Heart right ventricle (tissue), 16 donors: ENCODE measurements around the gene LIPK. TPM values are rescaled to one million over a fixed set of nuclear protein-coding genes. Genes with fewer than 3 reads are reported as not detected.

ENCODE experiments used
- ATAC-seq, 8 donors: fragments of 200-7000 bp; cut with Tn5 transposase; one replicate each; pipeline ENCODE4 v1.9.1; 2020; ENCODE audit warnings: mild to moderate bottlenecking in 8 of 8, moderate library complexity in 8 of 8, moderate number of reproducible peaks in 1 of 8
- DNase-seq, 2 donors: peaks; one replicate each; pipeline ENCODE4 v3.0.0-alpha.2; 2020
- H3K27ac ChIP-seq, 10 donors: fragments of 200-600 bp; sonication (generic) in 2 of 10; one replicate each; pipeline versions ENCODE4 v1.5.0 to v1.8.0; 2020 to 2022; ENCODE audit warnings: mild to moderate bottlenecking in 3 of 10
- H3K27me3 ChIP-seq, 7 donors: fragments of 200-600 bp; one replicate each; pipeline ENCODE4 v1.8.0; 2021 to 2022; ENCODE audit warnings: mild to moderate bottlenecking in 2 of 7
- H3K36me3 ChIP-seq, 9 donors: fragments of 200-600 bp; sonication (generic) in 1 of 9; one replicate each; pipeline versions ENCODE4 v1.5.0 to v1.8.0; 2020 to 2022; ENCODE audit warnings: mild to moderate bottlenecking in 2 of 9
- H3K4me1 ChIP-seq, 9 donors: fragments of 200-600 bp; sonication (generic) in 1 of 9; one replicate each; pipeline versions ENCODE4 v1.5.0 to v1.8.0; 2020 to 2022; ENCODE audit warnings: mild to moderate bottlenecking in 4 of 9
- H3K4me3 ChIP-seq, 10 donors: fragments of 200-600 bp; sonication (generic) in 2 of 10; one replicate each; pipeline versions ENCODE4 v1.5.0 to v1.8.0; 2020 to 2022; ENCODE audit warnings: mild to moderate bottlenecking in 7 of 10, moderate library complexity in 2 of 10
- H3K9me3 ChIP-seq, 11 donors: fragments of 200-600 bp in 10 of 11; sonication (generic) in 2 of 11; one replicate each; pipeline versions ENCODE4 v1.5.0 to v1.8.0; 2013 to 2022; ENCODE audit warnings: mild to moderate bottlenecking in 2 of 11, control low read depth in 1 of 11, moderate library complexity in 1 of 11
- WGBS, 2 donors: extraction: QIAGEN DNeasy Blood & Tissue Kit; methylation state at CpG; one replicate each; pipeline ENCODE4 v1.1.7; 2013; ENCODE audit warnings: inconsistent platforms in 1 of 2; 5-methylcytosine and 5-hydroxymethylcytosine counted together
- intact Hi-C, 10 donors: fragments of 100-400 bp; cut with DNase I; formaldehyde crosslinking; loops; one replicate each; pipeline versions ENCODE4 v1.11.1 to v1.14.2; 2022
- long read RNA-seq, 3 donors: library from polyadenylated mRNA; unstranded; transcript quantifications; one replicate each; pipeline ENCODE4 v2.0.0, GENCODE V29; 2020 to 2021
- polyA plus RNA-seq, 2 donors: library from polyadenylated mRNA; stranded (reverse); fragments of 200-250 nt; gene quantifications; one replicate each; pipeline ENCODE4 v1.2.3, GENCODE V29; 2013
- total RNA-seq, 10 donors: library from RNA; stranded (reverse); fragmentation: NEBNext Ultra II Directional in 3 of 10; extraction: Animal tissue kit (Norgen Biotek cat#: 25700) in 3 of 10; gene quantifications; one replicate each; pipeline versions ENCODE4 v1.2.1 to v1.2.4, GENCODE V29; 2021 to 2023
- TF ChIP-seq, protein P1 (sequence below), 9 donors: fragments of 200-600 bp; sonication (generic) in 2 of 9; IDR thresholded peaks; one replicate each; pipeline versions ENCODE4 v1.5.0 to v1.8.0; 2021 to 2022; ENCODE audit warnings: antibody characterized with exemption in 9 of 9, mild to moderate bottlenecking in 5 of 9, moderate library complexity in 1 of 9
- donor health status: Arrhythmogenic right ventricular cardiomyopathy.
- donor health status: ischemic (EF 13 %, LVEDD 7.1; RV severe dilation, severe dysfunction).
- donor health status: healthy with polysubstance abuse.
- donor health status: DM: no; HTN: yes; CAD: no.
- donor health status: DM: no; HTN: no; CAD: no.
- donor health status: ischemic (EF 25% LVEDD 6.9; RV normal size, moderate dysfunction).
- donor health status: ischemic (EF 25% LVEDD 5.7; RV mildly dilated, moderate dysfunction).
- donor health status: healthy.
- donor health status: DM: yes; HTN: yes; CAD: no.
- donor health status: Ischemic cardiomyopathy.
- donor health status: ischemic (EF 35%, LVEDD 5.7; RV mildly dilated, moderate dysfunction).
- donor health status: nonischemic (EF 11% LVEDD 7.7; RV severe dilation, severe dysfunction).
- donor health status: DM: yes; HTN: yes; CAD: no.
- donor health status: PGD.
- donor health status: ischemic (EF 29% LVEDD 5.4; RV normal size, mild dysfunction).
- donor health status: nonischemic (EF 23%, LVEDD 6.1; RV moderate dilation, normal function).

LIPK gene, protein sequence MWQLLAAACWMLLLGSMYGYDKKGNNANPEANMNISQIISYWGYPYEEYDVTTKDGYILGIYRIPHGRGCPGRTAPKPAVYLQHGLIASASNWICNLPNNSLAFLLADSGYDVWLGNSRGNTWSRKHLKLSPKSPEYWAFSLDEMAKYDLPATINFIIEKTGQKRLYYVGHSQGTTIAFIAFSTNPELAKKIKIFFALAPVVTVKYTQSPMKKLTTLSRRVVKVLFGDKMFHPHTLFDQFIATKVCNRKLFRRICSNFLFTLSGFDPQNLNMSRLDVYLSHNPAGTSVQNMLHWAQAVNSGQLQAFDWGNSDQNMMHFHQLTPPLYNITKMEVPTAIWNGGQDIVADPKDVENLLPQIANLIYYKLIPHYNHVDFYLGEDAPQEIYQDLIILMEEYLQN
- total RNA-seq (not detected), polyA plus RNA-seq (not detected)
- long read RNA-seq, donor 1, result 0 reads
- long read RNA-seq, donor 2, result 0 reads
- long read RNA-seq, donor 3, result 0 reads

DNA sequence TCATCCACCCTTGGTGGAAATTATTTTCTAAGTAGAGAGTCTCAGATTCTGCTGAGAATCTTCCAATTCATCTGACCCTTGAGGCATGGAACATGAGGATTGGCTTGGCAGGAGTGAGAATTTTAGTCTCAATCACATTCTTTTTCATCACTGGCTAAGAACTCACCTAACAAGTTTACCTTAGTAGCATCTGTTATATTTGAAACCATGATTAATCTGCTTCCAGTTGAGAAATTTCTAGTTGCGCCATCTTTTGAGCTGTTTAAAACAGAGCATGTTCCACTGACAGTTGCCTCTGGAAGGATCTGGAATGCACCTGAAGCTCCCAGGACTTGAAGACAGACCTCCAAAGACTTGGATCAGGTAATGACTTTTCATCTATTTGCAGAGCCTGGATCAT lies at the start of gene LIPK:
Gene LIPK (plus strand): TSS at position 292 of the 400 bp plus-strand sequence. CDS start 18,295 bp downstream, outside the sequence.
- no peak for ATAC-seq
- Histone ChIP-seq H3K27ac (no peak within 1 kb of the TSS), H3K9me3 (no peaks in the 10 kb centered on the region), H3K4me3 (no peak within 1 kb of the TSS), H3K36me3 (no peaks in the 10 kb centered on the region), H3K4me1 (peaks cover 0 to 3% (median 0%) of the 10 kb centered on the region in 9 donors), H3K27me3 (no peaks in the 10 kb centered on the region)
- TF ChIP-seq, protein P1, sequence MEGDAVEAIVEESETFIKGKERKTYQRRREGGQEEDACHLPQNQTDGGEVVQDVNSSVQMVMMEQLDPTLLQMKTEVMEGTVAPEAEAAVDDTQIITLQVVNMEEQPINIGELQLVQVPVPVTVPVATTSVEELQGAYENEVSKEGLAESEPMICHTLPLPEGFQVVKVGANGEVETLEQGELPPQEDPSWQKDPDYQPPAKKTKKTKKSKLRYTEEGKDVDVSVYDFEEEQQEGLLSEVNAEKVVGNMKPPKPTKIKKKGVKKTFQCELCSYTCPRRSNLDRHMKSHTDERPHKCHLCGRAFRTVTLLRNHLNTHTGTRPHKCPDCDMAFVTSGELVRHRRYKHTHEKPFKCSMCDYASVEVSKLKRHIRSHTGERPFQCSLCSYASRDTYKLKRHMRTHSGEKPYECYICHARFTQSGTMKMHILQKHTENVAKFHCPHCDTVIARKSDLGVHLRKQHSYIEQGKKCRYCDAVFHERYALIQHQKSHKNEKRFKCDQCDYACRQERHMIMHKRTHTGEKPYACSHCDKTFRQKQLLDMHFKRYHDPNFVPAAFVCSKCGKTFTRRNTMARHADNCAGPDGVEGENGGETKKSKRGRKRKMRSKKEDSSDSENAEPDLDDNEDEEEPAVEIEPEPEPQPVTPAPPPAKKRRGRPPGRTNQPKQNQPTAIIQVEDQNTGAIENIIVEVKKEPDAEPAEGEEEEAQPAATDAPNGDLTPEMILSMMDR (IDR thresholded peaks at IDR 0.05), result no peak
- no peak for DNase-seq
- intact Hi-C loops, result loop anchor here in 1 of 10 donors (10.0 kb wide), 1 partner anchor 99 kb away; the partner anchor contains the start of gene LIPM
- WGBS, 2 donors, result 98 to 99% methylated on average over 1 of the region's 1 CpG

- Histone ChIP-seq H3K27ac (no peak overlapping the region), H3K4me3 (no peak overlapping the region), H3K36me3 (no peaks in the 10 kb centered on the region), H3K27me3 (no peaks in the 10 kb centered on the region), H3K9me3 (no peaks in the 10 kb centered on the region), H3K4me1 (peaks cover 0 to 2% (median 0%) of the 10 kb centered on the region in 9 donors)
- TF ChIP-seq, protein P1 (IDR thresholded peaks at IDR 0.05), result no peak
- intact Hi-C loops, result no loop called here
- DNase-seq (no peak), ATAC-seq (no peak)
- WGBS, 2 donors, result 68 to 88% methylated on average over 1 of the region's 1 CpG
Measured at GRCh38 chr10:88657901-88658300, 48.1 kb upstream of the LIPK start.

GRCh38 chr10:88659725-88660597 lies 46.1 kb upstream of the LIPK start:
- H3K36me3 ChIP-seq, result no peaks in the 10 kb centered on the region
- TF ChIP-seq, protein P1 (IDR thresholded peaks at IDR 0.05), result no peak
- H3K4me3 ChIP-seq, result no peak overlapping the region
- H3K9me3 ChIP-seq, result peaks cover 0 to 3% (median 0%) of the 10 kb centered on the region in 11 donors
- peaks cover 0 to 2% (median 0%) of the 10 kb centered on the region in 9 donors for H3K4me1 ChIP-seq
- H3K27ac ChIP-seq, result no peak overlapping the region
- DNase-seq, result no peak
- 56 to 59% methylated on average over 3 of the region's 3 CpGs for WGBS, 2 donors
- H3K27me3 ChIP-seq, result no peaks in the 10 kb centered on the region
- intact Hi-C loops, result no loop called here
- no peak for ATAC-seq

DNA sequence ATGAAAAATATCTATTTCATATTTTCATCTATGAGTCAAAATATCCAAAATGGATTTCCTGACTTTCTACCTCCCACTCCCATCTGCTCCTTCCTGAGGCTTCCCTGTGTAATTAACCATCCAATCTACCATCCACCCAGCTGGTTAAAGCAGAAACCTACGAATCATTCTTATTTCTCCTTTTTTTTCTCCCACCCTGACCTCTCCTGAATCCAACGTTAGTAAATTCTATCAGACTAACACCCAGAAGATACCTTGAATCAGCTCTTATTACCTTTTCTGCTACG lies 45.5 kb upstream of the LIPK start:
- peaks cover 0 to 3% (median 0%) of the 10 kb centered on the region in 11 donors for H3K9me3 ChIP-seq
- H3K36me3 ChIP-seq, result no peaks in the 10 kb centered on the region
- no peak for ATAC-seq
- no peak overlapping the region for H3K27ac ChIP-seq
- 35 to 46% methylated on average over 3 of the region's 3 CpGs for WGBS, 2 donors
- peaks cover 0 to 2% (median 0%) of the 10 kb centered on the region in 9 donors for H3K4me1 ChIP-seq
- DNase-seq, result no peak
- TF ChIP-seq, protein P1 (IDR thresholded peaks at IDR 0.05), result no peak
- H3K4me3 ChIP-seq, result no peak overlapping the region
- intact Hi-C loops, result no loop called here
- H3K27me3 ChIP-seq, result no peaks in the 10 kb centered on the region
